Mesenchymal stem cell (in vitro differentiated cells and primary cell): ENCODE measurements around the gene DCAF12L2.

Experiments used
- DNase-seq: peaks from one replicate; pipeline ENCODE4 v3.0.0-alpha.2; 2013
- H2AFZ ChIP-seq: one replicate; pipeline ENCODE4 v1.6.1; 2013; ENCODE audit warnings: low read depth, mild to moderate bottlenecking, control low read depth, inconsistent platforms, low read length, moderate library complexity
- H2AK5ac ChIP-seq: 2 replicates; pipeline ENCODE4 v1.6.1; 2013; ENCODE audit warnings: low read length, moderate library complexity, mild to moderate bottlenecking, inconsistent platforms; ENCODE audit not compliant: severe bottlenecking
- H2BK120ac ChIP-seq: one replicate; pipeline ENCODE4 v1.6.1; 2013; ENCODE audit warnings: low read depth, mild to moderate bottlenecking, inconsistent platforms, low read length, moderate library complexity
- H2BK12ac ChIP-seq, 2 experiments: one replicate each; pipeline ENCODE4 v1.6.1; 2013; ENCODE audit warnings: inconsistent platforms in 2 of 2, low read length in 2 of 2, mild to moderate bottlenecking in 2 of 2, moderate library complexity in 2 of 2, control low read depth in 1 of 2
- H2BK15ac ChIP-seq: one replicate; pipeline ENCODE4 v1.6.1; 2013; ENCODE audit warnings: mild to moderate bottlenecking, low read depth, inconsistent platforms; ENCODE audit not compliant: poor library complexity, severe bottlenecking
- H2BK5ac ChIP-seq: 2 replicates; pipeline ENCODE4 v1.6.1; 2013; ENCODE audit warnings: low read depth, mild to moderate bottlenecking, low read length, control low read depth, inconsistent platforms; ENCODE audit not compliant: poor library complexity, severe bottlenecking
- H3K14ac ChIP-seq, 2 experiments: one replicate each; pipeline ENCODE4 v1.6.1; 2013; ENCODE audit warnings: inconsistent platforms in 2 of 2, low read length in 2 of 2, control low read depth in 1 of 2, mild to moderate bottlenecking in 1 of 2, moderate library complexity in 1 of 2
- H3K18ac ChIP-seq, 2 experiments: one replicate each; pipeline ENCODE4 v1.6.1; 2013; ENCODE audit warnings: inconsistent platforms in 2 of 2, low read length in 2 of 2, control low read depth in 1 of 2, low read depth in 1 of 2, mild to moderate bottlenecking in 1 of 2
- H3K23ac ChIP-seq, 2 experiments: one replicate each; pipeline ENCODE4 v1.6.1; 2013; ENCODE audit warnings: inconsistent platforms in 2 of 2, low read length in 2 of 2, mild to moderate bottlenecking in 2 of 2, moderate library complexity in 2 of 2, control low read depth in 1 of 2
- H3K27ac ChIP-seq: 2 replicates; pipeline ENCODE4 v1.5.1; 2013; ENCODE audit warnings: mild to moderate bottlenecking, moderate library complexity, low read length, control low read depth, inconsistent platforms; ENCODE audit not compliant: poor library complexity, severe bottlenecking
- H3K27me3 ChIP-seq, 2 experiments: 2 replicates each; pipeline versions ENCODE4 v1.6.1 to v1.7.0; 2013; ENCODE audit warnings: low read length in 2 of 2, mild to moderate bottlenecking in 2 of 2, moderate library complexity in 2 of 2, control low read depth in 1 of 2, inconsistent platforms in 1 of 2; ENCODE audit not compliant: control insufficient read depth in 1 of 2, insufficient read depth in 1 of 2
- H3K36me3 ChIP-seq, 2 experiments: 2 replicates each; pipeline versions ENCODE4 v1.6.1 to v1.7.0; 2013; ENCODE audit warnings: low read length in 2 of 2, control low read depth in 1 of 2, inconsistent platforms in 1 of 2, low read depth in 1 of 2, mild to moderate bottlenecking in 1 of 2; ENCODE audit not compliant: insufficient read depth in 2 of 2, control insufficient read depth in 1 of 2
- H3K4ac ChIP-seq, 2 experiments: one replicate each; pipeline ENCODE4 v1.6.1; 2013; ENCODE audit warnings: inconsistent platforms in 2 of 2, low read length in 2 of 2, mild to moderate bottlenecking in 2 of 2, moderate library complexity in 2 of 2, control low read depth in 1 of 2, low read depth in 1 of 2
- H3K4me1 ChIP-seq: 2 replicates; pipeline ENCODE4 v1.6.1; 2013; ENCODE audit warnings: low read depth, low read length, control low read depth; ENCODE audit not compliant: control insufficient read depth, insufficient read depth
- H3K4me2 ChIP-seq: 2 replicates; pipeline ENCODE4 v1.6.1; 2013; ENCODE audit warnings: low read length, mild to moderate bottlenecking, inconsistent platforms; ENCODE audit not compliant: poor library complexity, severe bottlenecking
- H3K4me3 ChIP-seq, 2 experiments: 2 replicates each; pipeline versions ENCODE4 v1.5.1 to v1.7.0; 2013; ENCODE audit warnings: low read length in 2 of 2, mild to moderate bottlenecking in 2 of 2, control low read depth in 1 of 2, low read depth in 1 of 2; ENCODE audit not compliant: insufficient read depth in 1 of 2
- H3K79me1 ChIP-seq: replicated peaks from 2 replicates; pipeline ENCODE4 v1.6.1; 2013; ENCODE audit warnings: mild to moderate bottlenecking, control low read depth, low read length, inconsistent platforms; ENCODE audit not compliant: poor library complexity, severe bottlenecking
- H3K9ac ChIP-seq: 2 replicates; pipeline ENCODE4 v1.7.0; 2013; ENCODE audit warnings: mild to moderate bottlenecking, low read length, moderate library complexity
- H3K9me3 ChIP-seq: 2 replicates; pipeline ENCODE4 v1.7.0; 2013; ENCODE audit warnings: mild to moderate bottlenecking, low read length; ENCODE audit not compliant: control insufficient read depth
- H4K8ac ChIP-seq: one replicate; pipeline ENCODE4 v1.6.1; 2013; ENCODE audit warnings: inconsistent platforms, mild to moderate bottlenecking, low read length, moderate library complexity
- H4K91ac ChIP-seq: one replicate; pipeline ENCODE4 v1.6.1; 2013; ENCODE audit warnings: mild to moderate bottlenecking, low read length, inconsistent platforms
- WGBS: methylation state at CpG from one replicate; pipeline ENCODE4 v1.1.7; 2013; ENCODE audit warnings: mixed read lengths; 5-methylcytosine and 5-hydroxymethylcytosine counted together

DCAF12L2 gene

DNA sequence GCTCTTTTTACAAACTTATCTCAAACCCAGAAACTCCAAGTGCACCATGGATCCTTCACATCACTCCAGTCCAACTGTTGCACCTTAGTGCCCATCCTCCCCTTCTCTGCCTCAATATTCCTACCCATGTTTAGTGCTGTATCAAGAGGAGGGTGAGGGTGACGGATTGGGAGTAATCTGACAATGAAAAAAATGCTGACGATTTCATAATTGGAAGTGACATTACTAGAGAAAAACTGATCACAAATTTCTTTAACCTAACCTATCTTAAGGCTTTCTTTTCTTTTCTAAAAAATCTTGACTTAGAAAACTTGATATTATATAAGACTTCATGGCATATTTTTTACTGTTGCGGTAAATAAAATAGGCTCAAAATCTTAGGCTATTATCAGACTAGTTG is 1.5 kb upstream of the DCAF12L2 start:
- Histone ChIP-seq H3K27ac (no peak overlapping the region), H3K79me1 (no peaks in the 10 kb centered on the region), H3K4me1 (peaks cover 7% of the 10 kb centered on the region), H3K4ac (no peak overlapping the region), H2AK5ac (no peak overlapping the region), H4K8ac (no peak overlapping the region), H3K9me3 (no peaks in the 10 kb centered on the region), H2BK12ac (no peak overlapping the region), H2BK120ac (no peak overlapping the region), H3K14ac (no peak overlapping the region), H2AFZ (no peak overlapping the region), H3K4me2 (no peak overlapping the region), H3K4me3 (no peak overlapping the region), H4K91ac (no peak overlapping the region), H2BK15ac (no peak overlapping the region), H3K9ac (no peak overlapping the region), H2BK5ac (no peak overlapping the region), H3K36me3 (no peaks in the 10 kb centered on the region), H3K18ac (no peak overlapping the region), H3K27me3 (no peaks in the 10 kb centered on the region), H3K23ac (no peak overlapping the region)
- WGBS: no CpG with 5 or more reads among the region's 3 CpGs
- no peak for DNase-seq

DNA sequence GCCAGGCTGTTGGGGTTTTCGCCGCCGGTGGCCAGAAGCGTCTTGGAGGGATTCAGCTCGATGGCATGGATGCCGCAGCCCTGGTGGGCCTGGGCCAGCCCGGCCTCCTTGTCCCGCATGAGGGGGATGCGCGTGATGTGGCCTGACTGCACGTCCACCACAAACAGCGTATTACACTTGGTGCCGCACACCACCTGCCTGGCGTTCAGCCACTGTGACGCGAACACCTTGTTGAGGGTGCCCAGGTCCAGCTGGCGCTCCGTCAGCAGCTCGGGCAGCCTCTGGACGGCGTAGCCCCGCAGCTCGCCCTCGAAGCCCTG is 728 bp downstream of the DCAF12L2 start:
- peak overlapping the region; percentile 56 for H3K4me2 ChIP-seq
- no peak overlapping the region for H3K4ac ChIP-seq
- no peak overlapping the region for H4K8ac ChIP-seq
- peak overlapping the region; percentile 29 for H3K9ac ChIP-seq
- no peak overlapping the region for H2AK5ac ChIP-seq
- no peak overlapping the region for H2BK5ac ChIP-seq
- H3K27me3 ChIP-seq: no peaks in the 10 kb centered on the region
- DNase-seq: no peak
- peaks cover 7% of the 10 kb centered on the region for H3K4me1 ChIP-seq
- H3K4me3 ChIP-seq: peak overlapping the region in 1 of 2 experiments; percentile 75
- H3K36me3 ChIP-seq: no peaks in the 10 kb centered on the region
- H3K23ac ChIP-seq: no peak overlapping the region
- H3K18ac ChIP-seq: no peak overlapping the region
- H2BK120ac ChIP-seq: no peak overlapping the region
- no peak overlapping the region for H3K27ac ChIP-seq
- H2BK15ac ChIP-seq: no peak overlapping the region
- H3K14ac ChIP-seq: no peak overlapping the region
- H2BK12ac ChIP-seq: no peak overlapping the region
- WGBS: 87% methylated on average over 14 of the region's 24 CpGs
- no peaks in the 10 kb centered on the region for H3K9me3 ChIP-seq
- H4K91ac ChIP-seq: no peak overlapping the region
- H2AFZ ChIP-seq: no peak overlapping the region
- H3K79me1 ChIP-seq: no peaks in the 10 kb centered on the region

DNA sequence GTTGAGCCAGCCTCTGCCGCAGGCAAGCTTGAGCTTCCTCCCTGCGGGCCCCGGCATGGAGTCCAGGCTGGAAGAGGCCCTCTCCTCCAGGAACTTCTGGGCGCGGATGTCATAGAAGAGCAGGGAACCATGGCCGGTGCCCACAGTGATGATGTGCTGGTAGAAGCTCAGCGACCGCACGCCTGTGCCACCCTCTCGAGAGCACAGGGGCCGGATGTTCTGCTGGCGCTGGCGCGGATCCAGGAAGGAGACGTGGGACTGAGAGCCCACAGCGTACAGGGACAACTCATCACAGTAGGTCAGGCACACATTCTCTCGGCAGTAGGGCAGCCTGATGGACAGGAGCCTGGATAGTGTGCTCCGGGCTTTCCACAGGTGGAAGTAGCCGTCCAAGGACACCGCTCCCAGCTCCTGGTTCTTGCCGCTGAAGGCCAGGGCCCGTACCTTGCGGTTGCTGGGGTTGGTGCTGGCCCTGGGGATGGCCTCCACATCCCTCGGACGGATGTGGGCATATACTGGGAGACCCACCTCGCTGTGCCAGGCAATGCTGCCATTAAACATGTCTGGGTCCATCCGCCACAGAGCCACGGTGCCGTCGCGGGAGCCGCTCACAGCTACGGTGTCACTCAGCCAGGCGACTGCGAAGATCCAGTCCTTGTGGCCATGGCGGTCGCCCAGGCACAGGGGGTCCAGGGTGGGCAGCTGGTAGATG is 1.2 kb downstream of the DCAF12L2 start:
- no peaks in the 10 kb centered on the region for H3K36me3 ChIP-seq
- H3K9me3 ChIP-seq: no peaks in the 10 kb centered on the region
- H4K8ac ChIP-seq: no peak overlapping the region
- H3K4ac ChIP-seq: no peak overlapping the region
- H3K4me1 ChIP-seq: peaks cover 7% of the 10 kb centered on the region
- H3K4me2 ChIP-seq: no peak overlapping the region
- H2BK5ac ChIP-seq: no peak overlapping the region
- no peak overlapping the region for H2BK120ac ChIP-seq
- no peak overlapping the region for H3K18ac ChIP-seq
- no peak overlapping the region for H2AK5ac ChIP-seq
- no peak overlapping the region for H2AFZ ChIP-seq
- no peak overlapping the region for H3K14ac ChIP-seq
- no peaks in the 10 kb centered on the region for H3K79me1 ChIP-seq
- H3K27ac ChIP-seq: no peak overlapping the region
- DNase-seq: no peak
- H3K23ac ChIP-seq: no peak overlapping the region
- WGBS: 95% methylated on average over 37 of the region's 37 CpGs
- H3K9ac ChIP-seq: no peak overlapping the region
- no peak overlapping the region for H2BK12ac ChIP-seq
- no peak overlapping the region for H4K91ac ChIP-seq
- no peak overlapping the region for H2BK15ac ChIP-seq
- H3K4me3 ChIP-seq: peak overlapping the region in 1 of 2 experiments; percentile 75
- H3K27me3 ChIP-seq: no peaks in the 10 kb centered on the region

DNA sequence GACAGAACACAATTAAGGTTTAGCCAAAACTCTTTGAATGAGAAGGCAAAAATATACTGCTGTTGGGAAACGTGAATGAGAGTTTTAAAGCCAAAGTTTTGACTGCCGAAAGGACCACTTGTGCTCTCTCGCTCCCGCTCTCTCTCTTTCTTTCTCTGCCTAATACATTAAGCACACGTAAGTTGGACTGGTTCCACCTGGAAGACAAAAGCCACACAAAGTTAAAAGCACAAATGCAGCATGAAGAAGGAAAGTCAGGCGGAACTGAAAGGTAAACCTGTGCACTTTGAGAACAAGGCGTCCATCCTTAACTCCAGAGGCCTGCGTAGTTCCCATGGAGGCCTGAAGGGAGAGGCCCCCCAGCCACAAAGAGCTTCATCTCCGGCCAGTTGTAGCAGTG is 1.9 kb downstream of the DCAF12L2 start:
- H2BK5ac ChIP-seq: no peak overlapping the region
- H3K4me2 ChIP-seq: no peak overlapping the region
- no peak overlapping the region for H3K18ac ChIP-seq
- H3K27me3 ChIP-seq: no peaks in the 10 kb centered on the region
- peaks cover 7% of the 10 kb centered on the region for H3K4me1 ChIP-seq
- no peak overlapping the region for H2AFZ ChIP-seq
- H4K91ac ChIP-seq: no peak overlapping the region
- no peaks in the 10 kb centered on the region for H3K79me1 ChIP-seq
- WGBS: 93% methylated on average over 8 of the region's 9 CpGs
- no peak overlapping the region for H3K23ac ChIP-seq
- H3K36me3 ChIP-seq: no peaks in the 10 kb centered on the region
- no peak overlapping the region for H2AK5ac ChIP-seq
- no peak for DNase-seq
- H3K4me3 ChIP-seq: peak overlapping the region in 1 of 2 experiments; percentile 75
- no peak overlapping the region for H3K27ac ChIP-seq
- no peak overlapping the region for H2BK12ac ChIP-seq
- no peaks in the 10 kb centered on the region for H3K9me3 ChIP-seq
- H2BK15ac ChIP-seq: no peak overlapping the region
- H4K8ac ChIP-seq: no peak overlapping the region
- no peak overlapping the region for H3K14ac ChIP-seq
- no peak overlapping the region for H3K9ac ChIP-seq
- H3K4ac ChIP-seq: no peak overlapping the region
- H2BK120ac ChIP-seq: no peak overlapping the region
